ENCODE data around the gene STAT4.
"Not testable (repeated sequence)": the region's sequence is repeated elsewhere in the genome, so short reads cannot be mapped to it uniquely, and the experiment has no call there.

The STAT4 gene

GRCh38 chr2:190996947-190997346 is 153.8 kb downstream of the STAT4 start:
- POLR2A ChIA-PET = interaction anchor here (1.1 kb wide), 1 partner anchor 115 kb away, joined by 3 read pairs; no protein-coding TSS in a partner anchor

GRCh38 chr2:190996338-190996946 is 154.4 kb downstream of the STAT4 start:
- CTCF ChIA-PET = interaction anchor here (0.6 to 2.6 kb wide), 17 partner anchors 8 to 353 kb away, joined by 3 to 12 read pairs (median 4); partner anchors contain the start of gene STAT1
- POLR2A ChIA-PET = interaction anchor here (1.1 kb wide), 1 partner anchor 115 kb away, joined by 3 read pairs; no protein-coding TSS in a partner anchor
- no peak overlapping the region for H3K4me3 ChIP-seq (ENCODE audit: low read depth, low read length)
- H3K27ac ChIP-seq (ENCODE audit: extremely low read depth, low read depth, low read length) = no peak overlapping the region
- TF ChIP-seq ZNF830 (tag by site-specific recombination; IDR thresholded peaks at IDR 0.05; ENCODE audit: low read depth) = no peak
- no peak for TF ChIP-seq ZNF426 (tag by site-specific recombination; IDR thresholded peaks at IDR 0.05)
- TF ChIP-seq BCL6B (tag by site-specific recombination; IDR thresholded peaks at IDR 0.05) = no peak
- TF ChIP-seq, protein P1, sequence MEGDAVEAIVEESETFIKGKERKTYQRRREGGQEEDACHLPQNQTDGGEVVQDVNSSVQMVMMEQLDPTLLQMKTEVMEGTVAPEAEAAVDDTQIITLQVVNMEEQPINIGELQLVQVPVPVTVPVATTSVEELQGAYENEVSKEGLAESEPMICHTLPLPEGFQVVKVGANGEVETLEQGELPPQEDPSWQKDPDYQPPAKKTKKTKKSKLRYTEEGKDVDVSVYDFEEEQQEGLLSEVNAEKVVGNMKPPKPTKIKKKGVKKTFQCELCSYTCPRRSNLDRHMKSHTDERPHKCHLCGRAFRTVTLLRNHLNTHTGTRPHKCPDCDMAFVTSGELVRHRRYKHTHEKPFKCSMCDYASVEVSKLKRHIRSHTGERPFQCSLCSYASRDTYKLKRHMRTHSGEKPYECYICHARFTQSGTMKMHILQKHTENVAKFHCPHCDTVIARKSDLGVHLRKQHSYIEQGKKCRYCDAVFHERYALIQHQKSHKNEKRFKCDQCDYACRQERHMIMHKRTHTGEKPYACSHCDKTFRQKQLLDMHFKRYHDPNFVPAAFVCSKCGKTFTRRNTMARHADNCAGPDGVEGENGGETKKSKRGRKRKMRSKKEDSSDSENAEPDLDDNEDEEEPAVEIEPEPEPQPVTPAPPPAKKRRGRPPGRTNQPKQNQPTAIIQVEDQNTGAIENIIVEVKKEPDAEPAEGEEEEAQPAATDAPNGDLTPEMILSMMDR (tag by site-specific recombination; IDR thresholded peaks at IDR 0.05) = peak; percentile 30; the same call in 1 of the 2 replicates
- TF ChIP-seq IKZF3 (tag by site-specific recombination; IDR thresholded peaks at IDR 0.05) = no peak
- no peak for TF ChIP-seq ZNF350 (tag by site-specific recombination; IDR thresholded peaks at IDR 0.05)
- no peaks in the 10 kb centered on the region for H3K9me3 ChIP-seq (ENCODE audit: control insufficient read depth, insufficient read depth, low read depth, low read length)
- peaks cover 14 to 95% of the 10 kb centered on the region in 2 experiments for H3K36me3 ChIP-seq (ENCODE audit: control insufficient read depth in 2 of 2, insufficient read depth in 1 of 2, low read length in 2 of 2)
- no peaks in the 10 kb centered on the region for H3K4me1 ChIP-seq (ENCODE audit: control insufficient read depth, insufficient read depth, low read length)

More at GRCh38 chr2:190996947-190997346, 153.8 kb downstream of the STAT4 start:
- TF ChIP-seq YY2 (tag by site-specific recombination; IDR thresholded peaks at IDR 0.05) = no peak
- Histone ChIP-seq H3K27ac (ENCODE audit: extremely low read depth, low read depth, low read length) (no peak overlapping the region), H3K9me3 (ENCODE audit: control insufficient read depth, insufficient read depth, low read depth, low read length) (no peaks in the 10 kb centered on the region), H3K36me3 (ENCODE audit: control insufficient read depth in 2 of 2, insufficient read depth in 1 of 2, low read length in 2 of 2) (peaks cover 17 to 96% of the 10 kb centered on the region in 2 experiments), H3K4me1 (ENCODE audit: control insufficient read depth, insufficient read depth, low read length) (no peaks in the 10 kb centered on the region), H3K4me3 (ENCODE audit: low read depth, low read length) (no peak overlapping the region)
- CTCF ChIA-PET = interaction anchor here (0.6 to 2.6 kb wide), 15 partner anchors 8 to 353 kb away, joined by 3 to 12 read pairs (median 4); partner anchors contain the start of gene STAT1

DNA sequence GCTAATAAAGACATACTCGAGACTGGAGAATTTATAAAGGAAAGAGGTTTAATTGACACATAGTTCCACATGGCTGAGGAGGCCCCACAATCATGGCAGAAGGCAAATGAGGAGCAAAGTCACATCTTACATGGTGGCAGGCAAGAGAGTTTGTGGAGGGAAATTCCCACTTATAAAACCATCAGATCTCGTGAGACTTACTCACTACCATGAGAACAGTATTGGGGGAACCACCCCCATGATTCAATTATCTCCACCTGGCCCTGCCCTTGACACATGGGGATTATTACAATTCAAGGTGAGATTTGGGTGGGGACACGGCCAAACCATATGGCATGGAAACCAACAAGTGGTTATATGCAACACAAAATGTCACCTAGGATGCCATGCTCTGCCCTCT is 155.5 kb downstream of the STAT4 start:
- H3K27ac ChIP-seq (ENCODE audit: extremely low read depth, low read depth, low read length); POLR2A ChIA-PET; H3K9me3 ChIP-seq (ENCODE audit: control insufficient read depth, insufficient read depth, low read depth, low read length); H3K4me3 ChIP-seq (ENCODE audit: low read depth, low read length); H3K4me1 ChIP-seq (ENCODE audit: control insufficient read depth, insufficient read depth, low read length): not testable (repeated sequence)
- CTCF ChIA-PET = interaction anchor here (0.6 to 2.6 kb wide), 3 partner anchors 16 to 539 kb away, joined by 3 to 12 read pairs (median 3); no protein-coding TSS in a partner anchor
- peaks cover 14 to 95% of the 10 kb centered on the region in 2 experiments for H3K36me3 ChIP-seq (ENCODE audit: control insufficient read depth in 2 of 2, insufficient read depth in 1 of 2, low read length in 2 of 2)

DNA sequence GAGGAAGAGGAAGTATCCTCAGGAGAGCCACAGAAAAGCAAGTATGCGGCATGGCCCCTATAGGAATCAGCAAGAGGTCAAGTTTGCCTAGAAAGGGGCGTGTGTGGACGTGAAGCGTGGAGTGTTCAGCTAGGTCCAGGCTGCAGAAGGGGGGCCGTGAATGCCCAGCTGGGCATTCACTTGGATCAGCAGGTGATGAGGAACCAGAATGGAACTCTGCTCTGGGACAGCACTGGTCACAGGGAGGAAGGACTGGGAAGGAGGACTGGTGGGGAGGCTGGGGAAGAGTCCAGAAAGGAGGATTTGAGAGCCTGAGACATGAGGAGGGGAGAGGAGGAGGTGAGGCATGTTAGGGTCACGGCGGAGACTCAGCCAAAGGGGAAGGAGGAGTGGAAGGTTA is 156.6 kb downstream of the STAT4 start:
- CTCF ChIA-PET = interaction anchor here (0.6 kb wide), 1 partner anchor 412 kb away, joined by 3 read pairs; no protein-coding TSS in a partner anchor
- no peak for TF ChIP-seq ZNF548 (tag by site-specific recombination; IDR thresholded peaks at IDR 0.05)
- no peak for TF ChIP-seq YY2 (tag by site-specific recombination; IDR thresholded peaks at IDR 0.05)
- no peak for TF ChIP-seq MZF1 (tag by site-specific recombination; IDR thresholded peaks at IDR 0.05; ENCODE audit: borderline replicate concordance)
- no peak for TF ChIP-seq GLIS2 (tag by site-specific recombination; IDR thresholded peaks at IDR 0.05)
- TF ChIP-seq ZNF645 (tag by site-specific recombination; IDR thresholded peaks at IDR 0.05) = no peak
- no peak for TF ChIP-seq ZSCAN5A (tag by site-specific recombination; IDR thresholded peaks at IDR 0.05)
- TF ChIP-seq ZNF416 (tag by site-specific recombination; IDR thresholded peaks at IDR 0.05) = no peak
- TF ChIP-seq, protein P2, sequence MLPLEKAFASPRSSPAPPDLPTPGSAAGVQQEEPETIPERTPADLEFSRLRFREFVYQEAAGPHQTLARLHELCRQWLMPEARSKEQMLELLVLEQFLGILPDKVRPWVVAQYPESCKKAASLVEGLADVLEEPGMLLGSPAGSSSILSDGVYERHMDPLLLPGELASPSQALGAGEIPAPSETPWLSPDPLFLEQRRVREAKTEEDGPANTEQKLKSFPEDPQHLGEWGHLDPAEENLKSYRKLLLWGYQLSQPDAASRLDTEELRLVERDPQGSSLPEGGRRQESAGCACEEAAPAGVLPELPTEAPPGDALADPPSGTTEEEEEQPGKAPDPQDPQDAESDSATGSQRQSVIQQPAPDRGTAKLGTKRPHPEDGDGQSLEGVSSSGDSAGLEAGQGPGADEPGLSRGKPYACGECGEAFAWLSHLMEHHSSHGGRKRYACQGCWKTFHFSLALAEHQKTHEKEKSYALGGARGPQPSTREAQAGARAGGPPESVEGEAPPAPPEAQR (tag by site-specific recombination; IDR thresholded peaks at IDR 0.05) = no peak
- TF ChIP-seq ZNF335 (tag by site-specific recombination; conservative IDR thresholded peaks at IDR 0.05) = no peak
- Histone ChIP-seq H3K36me3 (ENCODE audit: control insufficient read depth in 2 of 2, insufficient read depth in 1 of 2, low read length in 2 of 2) (peaks cover 14 to 95% of the 10 kb centered on the region in 2 experiments), H3K9me3 (ENCODE audit: control insufficient read depth, insufficient read depth, low read depth, low read length) (no peaks in the 10 kb centered on the region), H3K4me1 (ENCODE audit: control insufficient read depth, insufficient read depth, low read length) (no peaks in the 10 kb centered on the region), H3K4me3 (ENCODE audit: low read depth, low read length) (no peak overlapping the region), H3K27ac (ENCODE audit: extremely low read depth, low read depth, low read length) (no peak overlapping the region)
- POLR2A ChIA-PET = no interaction called here

Data from HEK293 (cell line).